ENCODE data around the gene IDE.
"Not testable (repeated sequence)": the region's sequence is repeated elsewhere in the genome, so short reads cannot be mapped to it uniquely, and the experiment has no call there.

The IDE gene

GRCh38 chr10:92419740-92420545, 153.9 kb downstream of the IDE start:
- no peak for DNase-seq (ENCODE audit: low read depth, low spot score)

GRCh38 chr10:92418891-92419290, 155.0 kb downstream of the IDE start:
- DNase-seq (ENCODE audit: low read depth, low spot score) = no peak

DNA sequence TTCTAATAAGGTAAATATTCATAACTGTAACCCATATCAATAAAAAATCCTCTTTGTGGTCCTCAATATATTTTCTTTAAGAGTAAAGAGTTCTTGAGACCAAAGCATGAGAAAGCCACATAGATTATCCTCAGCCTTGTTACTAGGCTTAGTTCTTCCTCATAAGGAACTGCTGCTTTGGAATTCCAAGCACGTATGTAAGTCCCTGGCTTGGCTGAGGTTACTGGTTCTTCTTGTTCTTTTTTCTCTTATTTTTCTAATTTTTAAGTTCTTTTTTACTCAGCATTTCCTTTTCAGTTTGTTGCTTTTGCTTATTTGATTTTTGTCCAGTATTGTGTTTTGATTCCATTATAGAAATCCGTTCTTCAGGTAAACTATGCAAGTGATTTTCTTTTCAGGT, 155.7 kb downstream of the IDE start:
- no peak for DNase-seq (ENCODE audit: low read depth, low spot score)

- DNase-seq (ENCODE audit: low read depth, low spot score) = no peak
Measured at GRCh38 chr10:92413519-92413918, 160.4 kb downstream of the IDE start.

DNA sequence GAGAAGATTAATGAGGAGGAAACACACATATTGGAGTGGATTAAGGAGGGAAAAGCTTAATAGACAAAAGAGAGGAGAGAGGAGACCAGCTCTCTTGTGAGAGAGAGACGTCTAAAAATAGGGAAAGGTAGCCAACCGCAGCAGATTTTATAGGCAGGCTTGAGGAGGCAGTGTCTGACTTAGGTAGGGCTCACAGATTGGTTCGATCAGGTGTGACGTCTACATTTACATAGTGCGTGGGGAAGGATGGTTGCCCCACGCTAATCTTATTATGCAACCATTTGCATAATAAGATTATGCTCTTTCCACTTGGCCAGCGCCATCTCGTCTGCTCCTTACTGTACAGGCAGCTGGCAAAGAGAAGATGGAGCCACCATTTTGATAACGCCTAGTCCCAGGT, 160.9 kb downstream of the IDE start:
- DNase-seq (ENCODE audit: low read depth, low spot score) = no peak

GRCh38 chr10:92411406-92411805, 162.5 kb downstream of the IDE start:
- DNase-seq (ENCODE audit: low read depth, low spot score) = no peak

DNA sequence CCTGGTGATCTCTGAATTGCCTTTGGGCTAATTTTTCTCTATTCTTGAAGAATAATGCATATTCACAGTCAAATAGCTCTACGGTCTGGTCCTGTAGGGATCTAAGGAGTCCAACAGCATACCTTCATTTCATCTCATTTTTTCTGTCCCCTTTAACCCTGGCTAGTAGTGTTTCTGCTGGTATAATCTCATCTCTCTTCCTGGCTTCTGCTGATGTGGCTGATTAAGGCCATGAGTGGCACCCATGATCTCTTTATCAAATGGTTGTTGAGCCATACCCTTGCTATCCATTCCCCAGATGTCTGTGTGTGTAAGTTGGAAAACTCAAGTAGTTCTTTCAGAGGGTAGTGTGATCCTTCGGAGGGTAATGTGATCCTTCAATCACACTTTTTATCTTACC, 163.4 kb downstream of the IDE start:
- DNase-seq (ENCODE audit: low read depth, low spot score) = no peak

GRCh38 chr10:92408017-92408361, 165.9 kb downstream of the IDE start:
- no peak for DNase-seq (ENCODE audit: low read depth, low spot score)

GRCh38 chr10:92407305-92408016, 166.4 kb downstream of the IDE start:
- no peak for DNase-seq (ENCODE audit: low read depth, low spot score)

DNA sequence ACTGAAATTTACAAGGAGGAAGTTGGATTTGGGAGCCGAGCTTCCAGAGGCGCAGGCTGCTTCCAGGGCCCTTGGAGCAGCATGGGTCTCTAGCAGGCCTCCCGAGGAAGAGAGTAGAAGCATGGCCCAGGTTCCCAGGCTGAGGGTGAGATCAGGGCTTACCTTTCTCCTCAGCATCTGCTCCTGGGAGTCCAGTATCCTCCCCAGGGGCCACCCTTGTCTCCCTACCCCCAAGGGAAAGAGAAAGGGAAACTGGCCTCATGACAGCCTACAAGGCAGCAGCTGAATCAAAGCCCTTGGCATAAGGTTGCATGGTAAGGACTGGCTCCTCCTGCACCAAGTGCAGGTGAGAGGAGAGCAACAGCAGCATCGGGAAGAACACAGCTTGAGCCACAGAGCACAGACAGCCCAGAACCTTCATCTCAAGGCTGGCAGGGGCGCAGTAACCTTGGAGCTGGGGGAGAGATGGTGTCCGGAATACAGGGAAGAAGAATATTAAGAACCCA, 168.4 kb downstream of the IDE start:
- no peak for DNase-seq (ENCODE audit: low read depth, low spot score)

- no peak for DNase-seq (ENCODE audit: low read depth, low spot score)
Measured at GRCh38 chr10:92404612-92405418, 169.1 kb downstream of the IDE start.

- not testable (repeated sequence) for DNase-seq (ENCODE audit: low read depth, low spot score)
Measured at GRCh38 chr10:92402234-92402633, 171.7 kb downstream of the IDE start.
